ENCODE results near the gene XRCC6. TPM values are rescaled to one million over a fixed set of nuclear protein-coding genes. Genes with fewer than 3 reads are reported as not detected.

The XRCC6 gene
- total and polyA plus RNA-seq, 2 donors (not counting 1 experiment from before 2014, with no cell fraction given): 183 to 268 TPM

- peak overlapping the region; percentile 79 to 97 (median 88) for H3K4me3 ChIP-seq (replicated peaks in 1 of 4; ENCODE audit: control extremely low read depth in 1 of 4, insufficient read depth in 1 of 4, low read depth in 3 of 4, low read length in 4 of 4)
- H3K27me3 ChIP-seq (ENCODE audit: control insufficient read depth, insufficient read depth, low read length): no peaks in the 10 kb centered on the region
- no peaks in the 10 kb centered on the region for H3K4me1 ChIP-seq (ENCODE audit: control insufficient read depth, extremely low read depth, insufficient read depth, low read length)
- peak overlapping the region; percentile 86 for H3K27ac ChIP-seq (ENCODE audit: insufficient read depth, low read length)
- peak overlapping the region; percentile 89 for H3K9ac ChIP-seq (ENCODE audit: insufficient read depth, low read length)
- peak overlapping the region; percentile 27 for H2AFZ ChIP-seq (ENCODE audit: low read length)
- peaks cover 6% of the 10 kb centered on the region for H3K36me3 ChIP-seq (ENCODE audit: control insufficient read depth, insufficient read depth, low read length)
- TF ChIP-seq EZH2 (IDR thresholded peaks at IDR 0.05; ENCODE audit: low read length, missing control alignments) (no peak), CTCF (conservative IDR thresholded peaks at IDR 0.05 in 1 of 2, IDR thresholded peaks at IDR 0.05 in 1 of 2; ENCODE audit: low read depth in 1 of 2, low read length in 2 of 2) (no peak)
- peaks cover 53% of the 10 kb centered on the region for H3K79me2 ChIP-seq (ENCODE audit: control insufficient read depth, insufficient read depth, low read length)
- no peak for DNase-seq (ENCODE audit: low read depth in 2 of 2)
- no peaks in the 10 kb centered on the region for H3K9me3 ChIP-seq (ENCODE audit: control insufficient read depth, insufficient read depth, low read depth, low read length)
- H3K4me2 ChIP-seq (ENCODE audit: extremely low read depth, insufficient read depth, low read length): peak overlapping the region; percentile 88
- no peaks in the 10 kb centered on the region for H4K20me1 ChIP-seq (ENCODE audit: control insufficient read depth, extremely low read depth, insufficient read depth, low read length)
Measured at GRCh38 chr22:41619979-41620588, 1.0 kb upstream of the XRCC6 start.

- peak within 1 kb of the TSS; percentile 90 for H3K4me2 ChIP-seq (ENCODE audit: extremely low read depth, insufficient read depth, low read length)
- peak within 1 kb of the TSS; percentile 100 for H3K27ac ChIP-seq (ENCODE audit: insufficient read depth, low read length)
- peaks cover 57% of the 10 kb centered on the region for H3K79me2 ChIP-seq (ENCODE audit: control insufficient read depth, insufficient read depth, low read length)
- no peaks in the 10 kb centered on the region for H3K27me3 ChIP-seq (ENCODE audit: control insufficient read depth, insufficient read depth, low read length)
- peak within 1 kb of the TSS; percentile 85 to 99 (median 94) for H3K4me3 ChIP-seq (replicated peaks in 1 of 4; ENCODE audit: control extremely low read depth in 1 of 4, insufficient read depth in 1 of 4, low read depth in 3 of 4, low read length in 4 of 4)
- H3K4me1 ChIP-seq (ENCODE audit: control insufficient read depth, extremely low read depth, insufficient read depth, low read length): no peaks in the 10 kb centered on the region
- H3K36me3 ChIP-seq (ENCODE audit: control insufficient read depth, insufficient read depth, low read length): peaks cover 10% of the 10 kb centered on the region
- peak within 1 kb of the TSS; percentile 91 for H2AFZ ChIP-seq (ENCODE audit: low read length)
- peak within 1 kb of the TSS; percentile 99 for H3K9ac ChIP-seq (ENCODE audit: insufficient read depth, low read length)
- DNase-seq (ENCODE audit: low read depth in 2 of 2): peak; percentile 12 to 14
- H3K9me3 ChIP-seq (ENCODE audit: control insufficient read depth, insufficient read depth, low read depth, low read length): no peaks in the 10 kb centered on the region
- no peaks in the 10 kb centered on the region for H4K20me1 ChIP-seq (ENCODE audit: control insufficient read depth, extremely low read depth, insufficient read depth, low read length)
- no peak for TF ChIP-seq CTCF (conservative IDR thresholded peaks at IDR 0.05 in 1 of 2, IDR thresholded peaks at IDR 0.05 in 1 of 2; ENCODE audit: low read depth in 1 of 2, low read length in 2 of 2)
- TF ChIP-seq EZH2 (IDR thresholded peaks at IDR 0.05; ENCODE audit: low read length, missing control alignments): no peak
Measured at GRCh38 chr22:41620589-41621098, 451 bp upstream of the XRCC6 start, which contains the start of gene DESI1. Gene DESI1 (minus strand): TSS chr22:41621043. CDS start chr22:41620839, 204 bp downstream.

GRCh38 chr22:41621911-41622179, 750 bp downstream of the XRCC6 start:
- H3K36me3 ChIP-seq (ENCODE audit: control insufficient read depth, insufficient read depth, low read length): peaks cover 10% of the 10 kb centered on the region
- H2AFZ ChIP-seq (ENCODE audit: low read length): peak overlapping the region; percentile 18
- H3K79me2 ChIP-seq (ENCODE audit: control insufficient read depth, insufficient read depth, low read length): peaks cover 55% of the 10 kb centered on the region
- peak overlapping the region; percentile 99 for H3K9ac ChIP-seq (ENCODE audit: insufficient read depth, low read length)
- DNase-seq (ENCODE audit: low read depth in 2 of 2): no peak
- no peaks in the 10 kb centered on the region for H4K20me1 ChIP-seq (ENCODE audit: control insufficient read depth, extremely low read depth, insufficient read depth, low read length)
- peak overlapping the region; percentile 85 to 99 (median 94) for H3K4me3 ChIP-seq (replicated peaks in 1 of 4; ENCODE audit: control extremely low read depth in 1 of 4, insufficient read depth in 1 of 4, low read depth in 3 of 4, low read length in 4 of 4)
- no peaks in the 10 kb centered on the region for H3K27me3 ChIP-seq (ENCODE audit: control insufficient read depth, insufficient read depth, low read length)
- H3K4me1 ChIP-seq (ENCODE audit: control insufficient read depth, extremely low read depth, insufficient read depth, low read length): no peaks in the 10 kb centered on the region
- H3K27ac ChIP-seq (ENCODE audit: insufficient read depth, low read length): peak overlapping the region; percentile 100
- H3K9me3 ChIP-seq (ENCODE audit: control insufficient read depth, insufficient read depth, low read depth, low read length): no peaks in the 10 kb centered on the region
- H3K4me2 ChIP-seq (ENCODE audit: extremely low read depth, insufficient read depth, low read length): peak overlapping the region; percentile 90
- no peak for TF ChIP-seq CTCF (conservative IDR thresholded peaks at IDR 0.05 in 1 of 2, IDR thresholded peaks at IDR 0.05 in 1 of 2; ENCODE audit: low read depth in 1 of 2, low read length in 2 of 2)
- TF ChIP-seq EZH2 (IDR thresholded peaks at IDR 0.05; ENCODE audit: low read length, missing control alignments): no peak
